ENCODE measurements around the gene NMB.

Gene NMB

GRCh38 chr15:84620626-84621025, 37.4 kb downstream of the NMB start:
- no peak for DNase-seq (ENCODE audit: low read depth)
- no peak for TF ChIP-seq CTCF (IDR thresholded peaks at IDR 0.05; ENCODE audit: low read length, missing control alignments)
- H3K4me3 ChIP-seq (replicated peaks; ENCODE audit: low read depth, low read length): no peak overlapping the region

- no peak for DNase-seq (ENCODE audit: low read depth)
- H3K4me3 ChIP-seq (replicated peaks; ENCODE audit: low read depth, low read length): no peak overlapping the region
Measured at GRCh38 chr15:84616235-84616634, 41.8 kb downstream of the NMB start.

GRCh38 chr15:84611631-84612030, 46.4 kb downstream of the NMB start:
- peak; percentile 26 for DNase-seq (ENCODE audit: low read depth)
- no peak overlapping the region for H3K4me3 ChIP-seq (replicated peaks; ENCODE audit: low read depth, low read length)
- TF ChIP-seq CTCF (IDR thresholded peaks at IDR 0.05; ENCODE audit: low read length, missing control alignments): no peak

More at GRCh38 chr15:84616235-84616634, 41.8 kb downstream of the NMB start:
- TF ChIP-seq CTCF (IDR thresholded peaks at IDR 0.05; ENCODE audit: low read length, missing control alignments): no peak

- no peak for DNase-seq (ENCODE audit: low read depth)
- TF ChIP-seq CTCF (IDR thresholded peaks at IDR 0.05; ENCODE audit: low read length, missing control alignments): no peak
Measured at GRCh38 chr15:84609818-84610525, 48.0 kb downstream of the NMB start.

GRCh38 chr15:84608707-84609284, 49.2 kb downstream of the NMB start:
- DNase-seq (ENCODE audit: low read depth): no peak
- TF ChIP-seq CTCF (IDR thresholded peaks at IDR 0.05; ENCODE audit: low read length, missing control alignments): no peak
- no peak overlapping the region for H3K4me3 ChIP-seq (replicated peaks; ENCODE audit: low read depth, low read length)

More at GRCh38 chr15:84609818-84610525, 48.0 kb downstream of the NMB start:
- no peak overlapping the region for H3K4me3 ChIP-seq (replicated peaks; ENCODE audit: low read depth, low read length)

- H3K4me3 ChIP-seq (replicated peaks; ENCODE audit: low read depth, low read length): no peak overlapping the region
- TF ChIP-seq CTCF (IDR thresholded peaks at IDR 0.05; ENCODE audit: low read length, missing control alignments): no peak
- no peak for DNase-seq (ENCODE audit: low read depth)
Measured at GRCh38 chr15:84606653-84607120, 51.3 kb downstream of the NMB start.

GRCh38 chr15:84605554-84605882, 52.5 kb downstream of the NMB start:
- H3K4me3 ChIP-seq (replicated peaks; ENCODE audit: low read depth, low read length): no peak overlapping the region
- no peak for DNase-seq (ENCODE audit: low read depth)
- no peak for TF ChIP-seq CTCF (IDR thresholded peaks at IDR 0.05; ENCODE audit: low read length, missing control alignments)

Measured in fibroblast of pulmonary artery (primary cell).